CD4-positive, alpha-beta T cell treated with Interleukin-4 for 1 hour (primary cell): ENCODE results near the gene PCDHGA5.
"Not testable (repeated sequence)": the region's sequence is repeated elsewhere in the genome, so short reads cannot be mapped to it uniquely, and the experiment has no call there.

Experiments
- DNase-seq, 2 donors: peaks; one replicate each; pipeline ENCODE4 v3.0.0-alpha.2; 2020 to 2022

PCDHGA5 gene

DNA sequence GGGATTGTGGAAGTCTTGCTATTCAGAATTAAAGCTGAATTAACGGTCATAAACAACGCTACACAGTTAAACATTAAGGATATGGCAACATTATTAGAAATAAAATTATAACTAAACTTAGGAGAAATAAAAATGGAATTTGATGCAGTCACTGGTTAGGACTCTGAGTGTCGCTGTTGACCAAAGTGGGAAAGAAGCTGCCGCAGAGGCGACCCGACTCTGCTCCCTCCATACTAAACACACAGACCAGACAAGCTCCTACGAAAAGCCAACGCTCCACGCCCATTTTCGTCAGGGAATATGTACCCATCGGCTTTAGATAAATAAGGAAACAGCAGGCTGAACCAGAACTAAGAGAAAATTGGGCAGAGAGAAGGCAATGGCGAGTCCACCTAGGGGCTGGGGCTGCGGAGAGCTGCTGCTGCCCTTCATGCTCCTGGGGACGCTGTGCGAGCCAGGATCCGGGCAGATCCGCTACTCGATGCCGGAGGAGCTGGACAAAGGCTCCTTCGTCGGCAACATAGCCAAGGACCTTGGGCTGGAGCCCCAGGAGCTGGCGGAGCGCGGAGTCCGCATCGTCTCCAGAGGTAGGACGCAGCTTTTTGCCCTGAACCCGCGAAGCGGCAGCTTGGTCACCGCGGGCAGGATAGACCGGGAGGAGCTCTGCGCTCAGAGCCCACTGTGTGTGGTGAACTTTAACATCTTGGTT lies at the start of gene PCDHGA5:
Gene PCDHGA5, plus strand, starts transcription at position 211 of the 709 bp plus-strand sequence. Its CDS starts 169 bp downstream, at position 380.
- no peak for DNase-seq

- DNase-seq, result not testable (repeated sequence)
Observed at GRCh38 chr5:141316963-141317362, 47.0 kb upstream of the PCDHGA5 start.

DNA sequence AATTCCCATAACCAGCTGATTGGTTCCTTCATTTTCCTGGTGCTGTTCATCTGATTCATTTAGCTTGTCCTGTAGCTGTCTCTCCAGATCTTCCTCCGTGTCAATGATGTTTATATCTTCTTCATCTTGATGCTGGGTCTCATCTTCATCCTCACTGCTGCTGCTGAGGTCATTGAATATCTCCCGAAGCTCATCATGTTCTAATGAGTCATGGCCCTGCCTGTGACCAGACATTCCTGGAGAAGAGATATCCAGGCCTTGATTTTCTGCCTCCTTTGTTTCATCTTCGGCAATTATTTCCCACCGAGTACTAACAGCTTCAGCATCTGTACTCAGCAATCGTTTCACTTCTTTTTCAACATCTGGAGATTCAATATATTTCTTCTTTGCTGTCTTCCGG lies 44.8 kb upstream of the PCDHGA5 start:
- DNase-seq, result no peak

DNA sequence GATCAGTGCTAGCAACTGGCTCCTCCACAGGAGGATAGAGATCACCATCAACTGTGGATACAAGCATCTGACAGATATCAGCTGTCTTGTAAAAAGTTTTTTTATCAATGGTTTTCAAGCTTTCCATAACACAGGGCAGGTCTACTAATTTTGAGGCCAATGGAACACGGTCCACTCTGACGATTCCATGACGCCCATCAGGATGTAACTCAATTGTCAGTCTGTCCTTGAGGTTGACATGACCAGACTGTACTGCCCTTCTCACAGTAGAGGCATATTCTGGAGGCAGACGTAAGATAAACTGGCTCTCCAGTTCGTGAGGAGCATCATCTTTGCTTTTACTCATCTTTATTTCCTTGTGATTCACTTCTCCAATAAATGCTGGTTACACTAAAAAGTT lies 44.3 kb upstream of the PCDHGA5 start:
- no peak for DNase-seq

DNA sequence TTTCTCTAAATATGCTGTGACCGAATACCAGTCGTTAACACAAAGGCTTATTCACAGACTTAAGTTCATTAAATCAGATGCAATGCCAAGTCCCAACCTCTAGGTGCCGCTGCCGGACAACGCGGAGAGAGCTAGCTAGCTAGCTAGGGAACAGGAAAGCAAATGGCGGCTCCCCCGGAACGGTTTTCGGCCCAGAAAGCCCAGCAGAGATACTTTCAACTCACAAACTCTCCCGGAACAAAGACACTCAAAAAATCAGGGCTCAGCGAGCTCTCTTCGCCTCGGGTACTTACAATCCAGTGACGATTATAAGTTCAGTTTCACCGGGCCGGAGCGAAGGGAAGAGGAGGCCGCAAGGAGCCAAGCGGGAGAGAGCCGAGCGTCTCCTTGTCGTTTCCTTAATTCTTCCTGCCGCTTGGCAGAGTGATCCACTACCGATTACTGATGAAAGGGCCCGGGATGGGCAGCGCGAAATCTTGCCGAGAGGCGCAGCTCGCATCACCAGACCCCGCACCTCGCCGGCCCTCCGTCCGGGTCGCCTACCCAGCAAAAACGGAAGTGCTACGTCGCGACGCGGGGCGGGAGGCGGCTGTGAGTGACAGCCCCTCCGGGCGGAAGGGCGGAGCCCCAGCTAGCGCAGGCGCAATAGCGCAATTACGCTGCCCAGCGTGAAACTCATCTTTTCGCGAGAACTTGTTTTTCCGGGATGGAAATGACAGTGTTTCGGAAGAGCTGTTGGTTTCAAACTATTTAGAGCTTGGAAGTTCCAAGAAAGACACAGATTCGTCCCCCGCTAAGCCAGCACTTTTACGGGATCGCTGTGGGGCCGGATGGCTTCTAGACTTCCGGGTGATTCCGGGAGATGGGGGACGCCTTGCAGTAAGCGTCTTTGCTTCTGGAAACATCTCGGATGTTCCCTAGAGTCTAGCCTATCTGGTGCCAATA lies 43.5 kb upstream of the PCDHGA5 start, which contains the start of gene TAF7:
Gene TAF7, minus strand, starts transcription at position 560 of the 945 bp plus-strand sequence. CDS start 740 bp downstream, outside the sequence.
- peak; percentile 94 for DNase-seq

DNA sequence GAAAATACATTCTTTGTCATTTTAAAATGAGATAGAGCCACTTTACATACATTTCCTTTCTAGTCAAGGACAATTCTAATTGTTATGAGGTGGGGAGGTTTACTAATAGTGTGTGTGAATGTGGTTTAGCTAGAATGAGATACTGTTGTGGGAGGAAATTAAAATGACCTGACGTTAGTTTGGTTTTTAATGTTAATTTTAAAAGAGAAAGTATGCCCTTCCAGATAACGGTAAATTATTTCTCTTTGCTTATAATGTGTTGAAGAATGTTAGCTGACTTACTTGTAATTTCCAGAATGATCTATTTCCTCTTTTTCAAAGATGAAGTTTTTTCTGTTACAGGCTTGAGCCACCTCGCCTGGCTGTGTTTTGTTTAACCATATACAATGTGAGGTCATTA lies 41.7 kb upstream of the PCDHGA5 start:
- DNase-seq, result no peak

- DNase-seq, result peak; percentile 74 to 77
Observed at GRCh38 chr5:141326088-141326854, 37.7 kb upstream of the PCDHGA5 start.

DNA sequence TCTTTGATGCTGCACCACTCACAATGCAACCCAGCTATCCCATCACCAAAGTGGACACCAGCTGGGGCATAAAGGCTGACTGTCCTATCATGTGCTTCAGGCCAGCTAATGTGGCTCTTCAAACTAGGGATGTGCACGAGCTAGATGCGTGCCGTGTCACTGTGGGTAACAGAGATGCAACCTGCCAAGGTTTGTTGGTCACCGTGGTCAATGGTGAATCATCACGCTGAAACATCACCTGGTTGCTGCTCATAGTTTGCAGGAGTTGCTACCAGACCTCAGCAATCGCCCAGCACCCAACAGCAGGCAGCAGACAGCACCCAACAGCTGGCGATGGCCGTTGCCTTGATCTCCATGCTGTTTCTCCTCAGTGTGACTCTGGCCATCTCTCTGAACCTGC lies 35.7 kb upstream of the PCDHGA5 start:
- no peak for DNase-seq

GRCh38 chr5:141330299-141331080 lies 33.5 kb upstream of the PCDHGA5 start, which contains the start of gene PCDHGA1:
Gene PCDHGA1, plus strand, starts transcription at chr5:141330514.
- peak; percentile 28 to 42 for DNase-seq

DNA sequence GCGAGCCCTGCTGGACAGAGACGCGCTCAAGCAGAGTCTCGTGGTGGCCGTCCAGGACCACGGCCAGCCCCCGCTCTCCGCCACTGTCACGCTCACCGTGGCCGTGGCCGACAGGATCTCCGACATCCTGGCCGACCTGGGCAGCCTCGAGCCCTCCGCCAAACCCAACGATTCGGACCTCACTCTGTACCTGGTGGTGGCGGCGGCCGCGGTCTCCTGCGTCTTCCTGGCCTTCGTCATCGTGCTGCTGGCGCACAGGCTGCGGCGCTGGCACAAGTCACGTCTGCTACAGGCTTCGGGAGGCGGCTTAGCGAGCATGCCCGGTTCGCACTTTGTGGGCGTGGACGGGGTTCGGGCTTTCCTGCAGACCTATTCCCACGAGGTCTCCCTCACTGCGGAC lies 31.4 kb upstream of the PCDHGA5 start:
- not testable (repeated sequence) for DNase-seq

DNA sequence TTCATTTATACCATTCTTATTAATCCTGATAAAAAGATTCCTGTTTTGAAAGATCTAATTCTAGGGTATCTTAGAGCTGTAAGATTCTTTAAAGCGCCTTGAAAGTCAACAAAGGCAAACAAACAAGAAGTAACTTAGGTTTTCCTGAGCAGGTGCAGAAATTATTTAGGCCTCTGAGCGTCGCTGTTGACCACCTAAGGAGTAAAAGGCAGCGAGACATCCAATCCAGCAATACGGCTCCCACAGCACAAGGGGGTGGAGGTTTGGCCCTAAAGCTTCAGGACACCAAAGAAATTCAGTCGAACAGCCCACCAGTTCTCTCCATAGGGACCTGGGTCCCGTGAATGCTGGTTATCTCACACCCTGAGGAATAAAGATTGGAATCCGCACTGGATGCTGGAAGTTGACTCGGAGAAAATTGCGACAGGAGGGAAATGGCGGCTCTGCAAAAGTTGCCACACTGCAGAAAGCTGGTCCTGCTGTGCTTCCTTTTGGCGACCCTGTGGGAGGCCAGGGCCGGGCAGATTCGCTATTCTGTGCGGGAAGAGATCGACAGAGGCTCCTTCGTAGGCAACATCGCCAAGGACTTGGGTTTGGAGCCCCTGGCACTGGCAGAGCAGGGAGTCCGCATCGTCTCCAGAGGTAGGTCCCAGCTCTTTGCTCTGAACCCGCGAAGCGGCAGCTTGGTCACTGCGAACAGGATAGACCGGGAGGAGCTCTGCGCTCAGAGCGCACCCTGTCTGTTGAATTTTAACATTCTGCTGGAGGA lies 25.2 kb upstream of the PCDHGA5 start, which contains the start of gene PCDHGA2:
Gene PCDHGA2, plus strand, starts transcription at position 223 of the 769 bp plus-strand sequence.
- no peak for DNase-seq

DNA sequence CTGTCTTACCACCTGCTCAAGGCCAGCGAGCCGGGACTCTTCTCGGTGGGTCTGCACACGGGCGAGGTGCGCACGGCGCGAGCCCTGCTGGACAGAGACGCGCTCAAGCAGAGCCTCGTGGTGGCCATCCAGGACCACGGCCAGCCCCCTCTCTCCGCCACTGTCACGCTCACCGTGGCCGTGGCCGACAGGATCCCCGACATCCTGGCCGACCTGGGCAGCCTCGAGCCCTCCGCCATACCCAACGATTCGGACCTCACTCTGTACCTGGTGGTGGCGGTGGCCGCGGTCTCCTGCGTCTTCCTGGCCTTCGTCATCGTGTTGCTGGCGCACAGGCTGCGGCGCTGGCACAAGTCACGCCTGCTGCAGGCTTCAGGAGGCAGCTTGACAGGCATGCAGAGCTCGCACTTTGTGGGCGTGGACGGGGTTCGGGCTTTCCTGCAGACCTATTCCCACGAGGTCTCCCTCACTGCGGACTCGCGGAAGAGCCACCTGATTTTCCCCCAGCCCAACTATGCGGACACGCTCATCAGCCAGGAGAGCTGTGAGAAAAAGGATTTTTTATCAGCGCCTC lies 23.1 kb upstream of the PCDHGA5 start:
- not testable (repeated sequence) for DNase-seq

GRCh38 chr5:141342773-141343172 lies 21.2 kb upstream of the PCDHGA5 start:
- no peak for DNase-seq

GRCh38 chr5:141343242-141343952 lies 20.6 kb upstream of the PCDHGA5 start, which contains the start of gene PCDHGA3:
Gene PCDHGA3, plus strand, starts transcription at chr5:141343829. Its CDS starts 205 bp downstream, at chr5:141344034.
- DNase-seq, result no peak

DNA sequence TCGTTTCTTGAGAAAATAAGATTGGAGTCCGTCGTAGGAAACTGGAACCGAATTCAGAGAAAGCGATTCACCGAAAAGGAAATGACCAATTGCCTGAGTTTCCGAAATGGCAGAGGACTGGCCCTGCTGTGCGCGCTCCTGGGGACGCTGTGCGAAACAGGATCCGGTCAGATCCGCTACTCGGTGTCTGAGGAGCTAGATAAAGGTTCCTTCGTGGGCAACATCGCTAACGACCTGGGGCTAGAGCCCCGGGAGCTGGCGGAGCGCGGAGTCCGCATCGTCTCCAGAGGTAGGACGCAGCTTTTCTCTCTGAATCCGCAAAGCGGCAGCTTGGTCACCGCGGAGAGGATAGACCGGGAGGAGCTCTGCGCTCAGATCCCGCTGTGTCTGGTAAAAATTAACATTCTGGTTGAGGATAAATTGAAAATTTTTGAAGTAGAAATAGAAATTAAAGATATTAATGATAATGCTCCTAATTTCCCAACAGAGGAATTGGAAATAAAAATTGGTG lies 20.0 kb upstream of the PCDHGA5 start:
- no peak for DNase-seq

DNA sequence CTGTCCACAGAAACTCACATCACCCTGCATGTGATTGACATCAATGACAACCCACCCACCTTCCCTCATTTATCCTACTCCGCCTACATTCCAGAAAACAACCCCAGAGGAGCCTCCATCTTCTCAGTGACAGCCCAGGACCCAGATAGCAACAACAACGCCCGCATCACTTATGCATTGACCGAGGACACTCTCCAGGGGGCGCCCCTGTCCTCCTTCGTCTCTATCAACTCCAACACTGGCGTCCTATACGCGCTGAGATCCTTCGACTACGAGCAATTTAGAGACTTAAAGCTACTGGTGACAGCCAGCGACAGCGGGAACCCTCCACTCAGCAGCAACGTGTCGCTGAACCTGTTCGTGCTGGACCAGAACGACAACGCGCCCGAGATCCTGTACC lies 18.6 kb upstream of the PCDHGA5 start:
- DNase-seq, result no peak

DNA sequence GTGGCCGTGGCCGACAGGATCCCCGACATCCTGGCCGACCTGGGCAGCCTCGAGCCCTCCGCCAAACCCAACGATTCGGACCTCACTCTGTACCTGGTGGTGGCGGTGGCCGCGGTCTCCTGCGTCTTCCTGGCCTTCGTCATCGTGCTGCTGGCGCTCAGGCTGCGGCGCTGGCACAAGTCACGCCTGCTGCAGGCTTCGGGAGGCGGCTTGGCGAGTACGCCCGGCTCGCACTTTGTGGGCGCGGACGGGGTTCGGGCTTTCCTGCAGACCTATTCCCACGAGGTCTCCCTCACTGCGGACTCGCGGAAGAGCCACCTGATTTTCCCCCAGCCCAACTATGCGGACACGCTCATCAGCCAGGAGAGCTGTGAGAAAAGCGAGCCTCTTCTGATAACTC lies 17.9 kb upstream of the PCDHGA5 start:
- DNase-seq, result not testable (repeated sequence)

- peak in 1 of 2 donors; percentile 43 for DNase-seq
Observed at GRCh38 chr5:141349917-141350619, 13.9 kb upstream of the PCDHGA5 start, which contains the start of gene PCDHGB1. Gene PCDHGB1, plus strand, starts transcription at chr5:141350099. Its CDS starts 162 bp downstream, at chr5:141350261.

DNA sequence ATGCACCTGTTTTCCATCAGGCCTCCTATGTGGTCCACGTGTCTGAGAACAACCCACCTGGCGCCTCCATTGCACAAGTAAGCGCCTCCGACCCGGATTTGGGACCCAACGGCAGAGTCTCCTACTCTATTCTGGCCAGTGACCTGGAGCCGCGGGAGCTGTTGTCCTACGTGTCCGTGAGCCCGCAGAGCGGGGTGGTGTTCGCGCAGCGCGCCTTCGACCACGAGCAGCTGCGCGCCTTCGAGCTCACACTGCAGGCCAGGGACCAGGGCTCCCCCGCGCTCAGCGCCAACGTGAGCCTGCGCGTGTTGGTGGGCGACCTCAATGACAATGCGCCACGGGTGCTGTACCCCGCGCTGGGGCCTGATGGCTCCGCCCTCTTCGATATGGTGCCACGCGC lies 12.4 kb upstream of the PCDHGA5 start:
- DNase-seq, result no peak
